ENCODE results near the gene WNT4. TPM values are rescaled to one million over a fixed set of nuclear protein-coding genes. Genes with fewer than 3 reads are reported as not detected.

Gene WNT4
- total RNA-seq, 2 experiments from 2014 or later, result not detected

- Mint-ChIP-seq H3K4me3 (no peak overlapping the region), H3K27ac (no peak overlapping the region), H3K4me1 (no peaks in the 10 kb centered on the region), H3K27me3 (peaks cover 14% of the 10 kb centered on the region), H3K36me3 (ENCODE audit: low read depth) (no peaks in the 10 kb centered on the region), H3K9me3 (no peaks in the 10 kb centered on the region)
- POLR2A ChIA-PET, result no interaction called here
- CTCF ChIA-PET, result no interaction called here
- DNase-seq, result no peak
These were observed 11.0 kb upstream of the WNT4 start for GRCh38 chr1:22153660-22154437.

DNA sequence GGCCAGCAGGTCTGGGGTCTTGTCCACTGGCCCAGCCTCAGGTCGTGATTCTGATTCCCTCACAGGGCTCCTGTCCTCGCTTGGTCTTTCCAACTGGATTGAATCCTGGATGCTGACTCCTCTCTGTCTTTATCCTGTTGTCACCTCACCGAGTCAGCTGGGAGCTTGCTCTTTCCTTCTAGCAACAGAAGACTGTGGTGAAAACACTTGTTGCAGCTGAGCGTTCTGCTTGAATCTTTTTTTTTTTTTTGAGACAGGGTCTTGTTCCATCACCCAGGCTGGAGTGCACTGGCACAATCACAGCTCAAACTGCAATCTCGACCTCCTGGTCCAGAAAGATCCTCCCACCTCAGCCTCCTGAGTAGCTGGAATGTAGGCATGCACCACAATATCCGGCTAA lies 8.0 kb upstream of the WNT4 start:
- no peaks in the 10 kb centered on the region for H3K4me1 Mint-ChIP-seq
- no peaks in the 10 kb centered on the region for H3K9me3 Mint-ChIP-seq
- no peaks in the 10 kb centered on the region for H3K36me3 Mint-ChIP-seq (ENCODE audit: low read depth)
- H3K27me3 Mint-ChIP-seq, result peaks cover 28% of the 10 kb centered on the region
- CTCF ChIA-PET, result no interaction called here
- POLR2A ChIA-PET, result no interaction called here
- no peak overlapping the region for H3K4me3 Mint-ChIP-seq
- DNase-seq, result no peak
- no peak overlapping the region for H3K27ac Mint-ChIP-seq

DNA sequence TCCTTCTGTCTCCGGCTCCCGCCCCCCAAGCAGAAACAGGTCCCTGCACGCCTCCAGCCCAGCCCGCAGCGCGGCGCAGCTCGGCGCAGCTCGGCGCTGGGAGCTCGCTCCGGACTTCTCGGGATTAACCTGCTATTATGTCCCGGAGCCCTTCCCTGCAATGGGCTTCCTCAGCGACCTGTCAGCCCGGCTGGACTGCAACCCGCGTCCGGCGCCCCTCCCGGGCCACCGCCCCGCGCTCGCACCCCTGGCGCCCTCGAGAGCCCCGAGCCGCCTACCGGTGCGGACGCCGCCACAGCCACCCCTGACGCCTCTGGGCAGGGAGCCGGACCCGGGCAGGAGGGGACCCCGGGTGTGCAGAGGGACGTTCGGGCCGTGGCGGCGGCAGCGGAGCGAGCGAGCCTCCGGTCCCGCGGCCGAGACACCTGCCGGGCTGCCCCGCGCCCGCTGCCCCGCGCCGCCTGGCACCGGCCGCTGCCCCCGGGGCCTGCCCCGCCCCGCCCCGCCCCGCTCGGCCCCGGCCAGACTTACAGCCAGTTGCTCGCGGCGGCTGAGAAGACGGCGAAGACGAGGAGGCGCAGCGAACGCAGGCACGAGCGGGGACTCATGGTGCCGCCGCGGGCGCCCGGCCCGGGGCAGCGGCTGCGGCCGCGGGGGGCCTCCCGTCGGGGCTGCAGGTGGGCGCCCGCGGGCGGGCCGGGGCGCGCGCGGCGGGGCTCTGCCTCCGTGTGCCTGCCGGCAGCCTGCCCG lies 407 bp downstream of the WNT4 start:
- DNase-seq, result no peak
- Mint-ChIP-seq H3K4me1 (peaks cover 6% of the 10 kb centered on the region), H3K36me3 (ENCODE audit: low read depth) (no peaks in the 10 kb centered on the region), H3K27ac (no peak overlapping the region), H3K27me3 (peaks cover 57% of the 10 kb centered on the region), H3K9me3 (no peaks in the 10 kb centered on the region), H3K4me3 (peak overlapping the region; percentile 27)
- POLR2A ChIA-PET, result no interaction called here
- CTCF ChIA-PET, result no interaction called here

GRCh38 chr1:22141554-22142314 lies 1.2 kb downstream of the WNT4 start:
- Mint-ChIP-seq H3K36me3 (ENCODE audit: low read depth) (no peaks in the 10 kb centered on the region), H3K9me3 (no peaks in the 10 kb centered on the region), H3K27me3 (peaks cover 53% of the 10 kb centered on the region), H3K27ac (no peak overlapping the region), H3K4me1 (peaks cover 6% of the 10 kb centered on the region), H3K4me3 (peak overlapping the region; percentile 27)
- ChIA-PET POLR2A (no interaction called here), CTCF (no interaction called here)
- DNase-seq, result no peak

DNA sequence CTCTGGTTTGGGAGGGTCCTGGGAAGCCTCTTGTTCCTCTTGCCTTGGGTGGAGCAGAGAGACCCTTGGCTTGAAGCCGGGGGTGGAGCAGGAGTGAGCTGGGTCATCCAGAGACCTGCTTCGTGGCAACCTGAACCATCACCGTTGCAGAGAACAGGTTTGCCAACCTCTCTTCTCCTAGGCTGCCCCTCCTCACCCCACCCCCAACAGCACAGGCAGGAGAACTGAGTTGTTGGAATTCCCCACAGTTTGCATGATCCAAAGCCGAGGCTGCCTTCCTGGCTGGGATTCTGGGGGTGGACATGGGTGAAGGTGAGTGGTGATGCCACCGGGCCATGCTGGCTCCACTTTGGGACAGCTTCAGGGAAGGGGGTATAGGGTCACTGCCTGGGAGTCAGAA lies 2.2 kb downstream of the WNT4 start:
- H3K9me3 Mint-ChIP-seq, result no peaks in the 10 kb centered on the region
- CTCF ChIA-PET, result no interaction called here
- H3K27me3 Mint-ChIP-seq, result peaks cover 50% of the 10 kb centered on the region
- no peaks in the 10 kb centered on the region for H3K36me3 Mint-ChIP-seq (ENCODE audit: low read depth)
- POLR2A ChIA-PET, result no interaction called here
- peaks cover 6% of the 10 kb centered on the region for H3K4me1 Mint-ChIP-seq
- no peak overlapping the region for H3K4me3 Mint-ChIP-seq
- no peak overlapping the region for H3K27ac Mint-ChIP-seq
- DNase-seq, result no peak

- Mint-ChIP-seq H3K4me1 (peaks cover 6% of the 10 kb centered on the region), H3K27me3 (peaks cover 41% of the 10 kb centered on the region), H3K9me3 (no peaks in the 10 kb centered on the region), H3K36me3 (ENCODE audit: low read depth) (no peaks in the 10 kb centered on the region), H3K27ac (no peak overlapping the region), H3K4me3 (no peak overlapping the region)
- no peak for DNase-seq
- CTCF ChIA-PET, result no interaction called here
- POLR2A ChIA-PET, result interaction anchor here (1.2 kb wide), 1 partner anchor 8 kb away, joined by 3 read pairs; no protein-coding TSS in a partner anchor
These were observed 3.1 kb downstream of the WNT4 start for GRCh38 chr1:22139817-22140216.

- Mint-ChIP-seq H3K4me3 (no peak overlapping the region), H3K27me3 (peaks cover 34% of the 10 kb centered on the region), H3K4me1 (peaks cover 6% of the 10 kb centered on the region), H3K9me3 (no peaks in the 10 kb centered on the region), H3K27ac (no peak overlapping the region), H3K36me3 (ENCODE audit: low read depth) (no peaks in the 10 kb centered on the region)
- ChIA-PET CTCF (no interaction called here), POLR2A (interaction anchor here (1.2 kb wide), 1 partner anchor 9 kb away, joined by 3 read pairs; no protein-coding TSS in a partner anchor)
- no peak for DNase-seq
These were observed 3.8 kb downstream of the WNT4 start for GRCh38 chr1:22139066-22139594.

DNA sequence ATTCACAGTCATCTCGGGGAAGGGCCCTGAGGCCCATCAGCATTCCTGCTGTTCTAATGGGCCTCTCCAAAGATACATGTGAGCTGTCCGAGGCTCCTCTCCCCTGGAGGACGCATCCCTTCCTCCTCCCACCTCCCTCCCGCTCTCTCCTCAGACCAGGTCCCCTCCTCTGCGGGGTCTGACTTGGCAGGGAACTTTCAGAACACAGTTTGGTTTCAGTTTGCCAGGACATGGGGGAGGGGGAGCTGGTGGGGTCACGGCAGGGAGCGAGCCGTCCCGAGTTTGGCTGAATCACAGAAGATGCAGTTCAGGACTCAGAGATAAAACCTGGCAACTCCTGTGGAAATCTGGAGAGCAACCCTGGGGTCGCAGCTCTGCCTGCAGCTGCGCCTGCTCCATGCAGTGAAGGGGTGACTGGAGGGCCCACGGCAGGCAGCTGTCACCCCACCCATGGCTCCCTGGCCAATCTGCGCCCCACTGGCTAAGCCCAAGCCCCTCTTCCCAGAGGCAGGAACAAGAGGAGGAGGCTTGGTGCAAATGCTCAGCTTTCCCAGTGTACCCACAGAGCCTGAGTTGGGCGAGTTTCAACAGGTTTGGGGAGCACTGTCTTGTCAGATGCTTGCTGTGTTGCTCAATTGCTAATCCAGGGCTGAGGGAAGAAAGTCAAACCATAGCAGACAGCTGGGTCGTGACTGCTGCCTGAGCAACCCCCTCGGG lies 5.7 kb downstream of the WNT4 start:
- CTCF ChIA-PET, result no interaction called here
- no peaks in the 10 kb centered on the region for H3K36me3 Mint-ChIP-seq (ENCODE audit: low read depth)
- no peak overlapping the region for H3K27ac Mint-ChIP-seq

DNA sequence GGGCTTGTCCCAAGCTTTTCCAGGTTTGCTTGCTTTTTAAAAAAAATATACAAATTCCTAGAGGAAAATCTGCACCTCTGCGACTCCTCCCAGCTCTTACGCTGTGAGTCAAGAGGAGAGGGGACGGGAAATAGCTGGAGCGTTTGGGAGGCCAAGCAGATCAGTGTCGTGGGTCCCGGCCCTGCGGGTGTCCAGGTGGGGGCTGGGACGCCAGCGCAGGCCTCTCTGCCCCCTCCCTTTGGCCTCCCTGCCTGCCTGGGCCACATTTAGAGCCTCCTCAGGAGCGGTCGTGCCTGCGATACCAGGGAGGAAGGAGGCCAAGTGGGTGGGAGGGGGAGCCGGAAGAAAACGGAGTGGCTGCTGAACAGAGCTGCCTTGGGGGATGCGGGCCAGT lies 9.0 kb downstream of the WNT4 start:
- Mint-ChIP-seq H3K27me3 (peaks cover 7% of the 10 kb centered on the region), H3K4me3 (no peak overlapping the region), H3K36me3 (ENCODE audit: low read depth) (no peaks in the 10 kb centered on the region), H3K9me3 (no peaks in the 10 kb centered on the region), H3K4me1 (no peaks in the 10 kb centered on the region), H3K27ac (no peak overlapping the region)
- DNase-seq, result no peak
- CTCF ChIA-PET, result no interaction called here
- POLR2A ChIA-PET, result no interaction called here

More for the DNA sequence above, 5.7 kb downstream of the WNT4 start:
- H3K4me3 Mint-ChIP-seq, result no peak overlapping the region
- no peak for DNase-seq
- H3K27me3 Mint-ChIP-seq, result peaks cover 28% of the 10 kb centered on the region
- POLR2A ChIA-PET, result interaction anchor here (0.5 kb wide), 1 partner anchor 10 kb away, joined by 3 read pairs; no protein-coding TSS in a partner anchor
- H3K9me3 Mint-ChIP-seq, result no peaks in the 10 kb centered on the region
- H3K4me1 Mint-ChIP-seq, result no peaks in the 10 kb centered on the region

DNA sequence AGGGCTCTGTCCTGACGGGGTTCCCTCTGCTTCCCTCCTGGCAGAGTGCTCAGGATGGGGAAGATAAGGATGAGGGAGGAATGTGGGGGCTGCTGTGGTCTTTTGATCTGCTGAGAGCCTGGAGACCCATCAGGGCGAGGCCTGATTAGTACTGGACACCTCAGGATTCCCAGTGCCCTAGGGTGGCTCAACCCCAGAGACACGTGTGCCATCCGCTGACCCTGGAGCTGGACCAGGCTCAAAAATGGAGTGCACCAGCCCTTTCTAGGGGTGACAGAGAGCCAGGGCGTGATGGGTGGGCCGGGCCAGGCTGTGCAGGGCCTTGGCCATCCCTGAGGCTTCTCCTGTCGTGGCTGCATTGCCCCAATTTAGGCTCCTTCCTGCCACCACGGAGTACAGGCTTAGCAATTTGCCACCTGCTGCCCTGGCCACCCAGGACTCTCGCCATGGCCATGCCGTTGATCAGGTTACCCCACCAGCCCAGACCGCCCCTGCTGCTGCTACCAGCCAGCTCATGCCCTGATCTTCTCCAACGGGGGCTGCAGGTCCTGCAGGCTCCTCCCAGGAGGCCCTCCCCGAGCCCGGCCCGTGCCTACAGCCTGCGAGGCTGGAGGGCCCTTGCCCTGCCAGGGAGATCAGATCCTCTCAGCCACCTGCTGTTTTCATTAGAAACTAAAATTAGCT lies 9.5 kb downstream of the WNT4 start:
- Mint-ChIP-seq H3K4me3 (no peak overlapping the region), H3K4me1 (no peaks in the 10 kb centered on the region), H3K36me3 (ENCODE audit: low read depth) (no peaks in the 10 kb centered on the region), H3K27ac (no peak overlapping the region), H3K27me3 (peaks cover 5% of the 10 kb centered on the region), H3K9me3 (no peaks in the 10 kb centered on the region)
- ChIA-PET CTCF (no interaction called here), POLR2A (no interaction called here)
- DNase-seq, result no peak

- Mint-ChIP-seq H3K36me3 (ENCODE audit: low read depth) (no peaks in the 10 kb centered on the region), H3K9me3 (no peaks in the 10 kb centered on the region), H3K4me1 (no peaks in the 10 kb centered on the region), H3K27me3 (no peaks in the 10 kb centered on the region), H3K27ac (no peak overlapping the region), H3K4me3 (no peak overlapping the region)
- DNase-seq, result no peak
- CTCF ChIA-PET, result interaction anchor here (1.4 to 2.5 kb wide), 3 partner anchors 26 to 508 kb away, joined by 3 to 11 read pairs (median 4); no protein-coding TSS in a partner anchor
- POLR2A ChIA-PET, result interaction anchor here (1.1 kb wide), 1 partner anchor 284 kb away, joined by 3 read pairs; no protein-coding TSS in a partner anchor
These were observed 10.2 kb downstream of the WNT4 start for GRCh38 chr1:22132517-22133235.
